CD8-positive, alpha-beta memory T cell (primary cell): ENCODE results near the gene ACSF2. TPM values are rescaled to one million over a fixed set of nuclear protein-coding genes. Genes with fewer than 3 reads are reported as not detected.

ENCODE experiments used
- CTCF ChIA-PET: fragments of 350-600 bp; sonication (Branson Sonifier 250); formaldehyde crosslinking; loops from one replicate; lab custom pipeline; 2021; ENCODE audit warnings: antibody characterized with exemption; lab: Charles Lee
- POLR2A ChIA-PET: fragments of 350-600 bp; sonication (Branson Sonifier 250); formaldehyde crosslinking; loops from one replicate; lab custom pipeline; 2021; ENCODE audit warnings: antibody characterized with exemption; lab: Charles Lee
- DNase-seq, 5 donors: peaks; one replicate each; pipeline versions ENCODE4 v3.0.0 to v3.0.0-alpha.2; 2020 to 2022; ENCODE audit warnings: mixed read lengths in 1 of 5
- H3K27ac ChIP-seq: one replicate; pipeline ENCODE4 v1.7.0; 2013; ENCODE audit warnings: low read depth, mild to moderate bottlenecking, low read length, moderate library complexity
- H3K27me3 ChIP-seq: 2 replicates; pipeline ENCODE4 v1.7.0; 2013; ENCODE audit warnings: low read length, mild to moderate bottlenecking; ENCODE audit not compliant: insufficient read depth, poor library complexity, severe bottlenecking
- H3K36me3 ChIP-seq: 2 replicates; pipeline ENCODE4 v1.7.0; 2013; ENCODE audit warnings: mild to moderate bottlenecking, low read length, moderate library complexity; ENCODE audit not compliant: insufficient read depth
- H3K4me1 ChIP-seq: 2 replicates; pipeline ENCODE4 v1.7.0; 2013; ENCODE audit warnings: mild to moderate bottlenecking, low read length, moderate library complexity; ENCODE audit not compliant: insufficient read depth
- H3K4me3 ChIP-seq: 2 replicates; pipeline ENCODE4 v1.7.0; 2013; ENCODE audit warnings: mild to moderate bottlenecking, low read length
- H3K9me3 ChIP-seq: 2 replicates; pipeline ENCODE4 v1.7.0; 2013; ENCODE audit warnings: mild to moderate bottlenecking, low read length
- H3K27ac Mint-ChIP-seq, 8 donors: one replicate each; pipeline ENCODE4 v1.8.0; 2020 to 2021; ENCODE audit warnings: mixed read lengths in 8 of 8, mild to moderate bottlenecking in 6 of 8, inconsistent platforms in 3 of 8, moderate library complexity in 3 of 8
- H3K27me3 Mint-ChIP-seq, 2 donors: one replicate each; pipeline ENCODE4 v1.8.0; 2020 to 2021; ENCODE audit warnings: mixed read lengths in 2 of 2, mild to moderate bottlenecking in 1 of 2, moderate library complexity in 1 of 2
- H3K36me3 Mint-ChIP-seq, 3 donors: one replicate each; pipeline ENCODE4 v1.8.0; 2020 to 2021; ENCODE audit warnings: mixed read lengths in 3 of 3, inconsistent platforms in 1 of 3, mild to moderate bottlenecking in 1 of 3
- H3K4me1 Mint-ChIP-seq, 3 donors: one replicate each; pipeline ENCODE4 v1.8.0; 2020 to 2021; ENCODE audit warnings: mixed read lengths in 3 of 3, inconsistent platforms in 1 of 3, mild to moderate bottlenecking in 1 of 3
- H3K4me3 Mint-ChIP-seq, 7 donors: one replicate each; pipeline ENCODE4 v1.8.0; 2020 to 2021; ENCODE audit warnings: mixed read lengths in 7 of 7, mild to moderate bottlenecking in 6 of 7, moderate library complexity in 4 of 7, inconsistent platforms in 2 of 7
- H3K9me3 Mint-ChIP-seq, 5 donors: one replicate each; pipeline ENCODE4 v1.8.0; 2020 to 2022; ENCODE audit warnings: mixed read lengths in 5 of 5, mild to moderate bottlenecking in 3 of 5, moderate library complexity in 2 of 5, inconsistent platforms in 1 of 5
- polyA plus RNA-seq: library from polyadenylated mRNA; unstranded; fragments of 300-500 nt; fragmentation: Illumina TruSeq; gene quantifications from one replicate; pipeline ENCODE4 v1.2.3, GENCODE V29; 2021
- total RNA-seq, 2 experiments: library from RNA; stranded (reverse); gene quantifications; one replicate each; pipeline ENCODE4 v1.2.3, GENCODE V29; 2021

Gene ACSF2
- total and polyA plus RNA-seq, 3 experiments from 2014 or later: 3.1 to 14.8 (median 12.4) TPM

DNA sequence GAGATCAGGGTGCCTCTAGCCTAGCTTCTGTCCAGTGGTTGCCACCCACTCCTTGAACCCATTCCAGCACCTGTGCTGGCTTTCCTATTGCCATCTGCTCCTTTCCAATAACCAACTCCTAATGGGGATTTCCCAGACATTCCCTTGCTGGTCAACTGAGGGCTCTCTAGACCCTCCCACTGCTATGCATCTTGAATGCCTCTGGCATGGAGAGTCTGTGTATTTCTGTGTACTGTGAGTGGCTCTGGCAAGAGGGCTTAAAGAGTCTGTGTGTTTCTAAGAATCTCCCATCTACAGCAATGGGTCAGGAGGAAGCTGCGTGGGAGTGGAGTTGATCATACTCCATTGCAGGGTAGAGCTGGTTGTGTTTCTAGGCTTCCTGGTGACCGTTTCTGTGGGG is 95.5 kb downstream of the ACSF2 start:
- DNase-seq: no peak
- Histone ChIP-seq H3K27ac (no peak overlapping the region), H3K4me1 (no peaks in the 10 kb centered on the region), H3K9me3 (no peaks in the 10 kb centered on the region), H3K4me3 (no peak overlapping the region), H3K36me3 (no peaks in the 10 kb centered on the region), H3K27me3 (no peaks in the 10 kb centered on the region)
- H3K36me3 Mint-ChIP-seq: no peaks in the 10 kb centered on the region
- ChIA-PET CTCF (no interaction called here), POLR2A (no interaction called here)
- H3K4me1 Mint-ChIP-seq: no peaks in the 10 kb centered on the region
- no peak overlapping the region for H3K4me3 Mint-ChIP-seq
- H3K27ac Mint-ChIP-seq: no peak overlapping the region
- no peaks in the 10 kb centered on the region for H3K9me3 Mint-ChIP-seq
- H3K27me3 Mint-ChIP-seq: peaks cover 0 to 4% of the 10 kb centered on the region in 2 donors

DNA sequence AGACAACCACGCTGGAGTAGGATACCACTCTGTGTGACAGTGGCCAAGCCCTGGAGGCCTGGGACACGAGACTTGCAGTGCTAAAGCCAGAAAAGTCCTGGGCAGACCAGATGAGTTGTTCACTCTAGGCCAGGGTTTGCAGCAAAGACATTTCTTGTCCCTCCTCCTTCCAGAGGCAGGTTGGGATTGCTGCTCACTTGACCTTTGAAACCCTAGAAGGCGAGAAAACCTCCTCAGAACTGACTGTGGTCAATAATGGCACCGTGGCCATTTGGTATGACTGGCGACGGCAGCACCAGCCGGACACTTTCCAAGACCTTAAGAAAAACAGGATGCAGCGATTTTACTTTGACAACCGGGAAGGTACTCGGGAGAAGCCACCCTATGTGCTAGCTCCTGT is 96.7 kb downstream of the ACSF2 start:
- ChIA-PET POLR2A (no interaction called here), CTCF (no interaction called here)
- Mint-ChIP-seq H3K27ac (no peak overlapping the region), H3K36me3 (no peaks in the 10 kb centered on the region), H3K9me3 (no peaks in the 10 kb centered on the region), H3K4me3 (no peak overlapping the region), H3K4me1 (no peaks in the 10 kb centered on the region), H3K27me3 (peaks cover 0 to 5% of the 10 kb centered on the region in 2 donors)
- Histone ChIP-seq H3K36me3 (no peaks in the 10 kb centered on the region), H3K9me3 (no peaks in the 10 kb centered on the region), H3K27me3 (no peaks in the 10 kb centered on the region), H3K4me1 (no peaks in the 10 kb centered on the region), H3K27ac (no peak overlapping the region), H3K4me3 (no peak overlapping the region)
- no peak for DNase-seq

DNA sequence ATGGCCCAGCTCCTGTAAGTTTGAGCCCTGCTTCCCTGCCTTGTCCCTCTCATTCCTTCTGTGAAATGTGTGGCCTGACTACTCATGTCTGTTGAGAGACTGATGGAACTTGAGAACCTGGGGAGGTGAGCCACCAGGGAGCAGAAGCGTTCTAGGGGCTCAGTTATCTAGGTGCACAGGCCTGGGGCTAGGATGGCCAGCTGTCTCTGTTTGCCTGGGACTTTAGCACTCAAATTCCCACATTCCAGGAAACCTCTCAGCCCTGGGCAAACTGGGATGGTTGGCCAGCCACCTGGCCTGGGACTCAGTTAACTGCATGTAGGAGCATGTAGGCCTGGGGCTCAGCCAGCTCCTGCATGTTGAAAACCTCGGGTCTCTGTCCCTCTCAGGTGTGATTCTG is 97.2 kb downstream of the ACSF2 start:
- no peaks in the 10 kb centered on the region for H3K4me1 ChIP-seq
- H3K9me3 ChIP-seq: no peaks in the 10 kb centered on the region
- no peaks in the 10 kb centered on the region for H3K36me3 ChIP-seq
- Mint-ChIP-seq H3K4me1 (no peaks in the 10 kb centered on the region), H3K4me3 (no peak overlapping the region), H3K36me3 (no peaks in the 10 kb centered on the region), H3K27ac (no peak overlapping the region), H3K27me3 (peaks cover 2 to 5% of the 10 kb centered on the region in 2 donors), H3K9me3 (no peaks in the 10 kb centered on the region)
- CTCF ChIA-PET: no interaction called here
- H3K27me3 ChIP-seq: no peaks in the 10 kb centered on the region
- no peak for DNase-seq
- H3K27ac ChIP-seq: no peak overlapping the region
- POLR2A ChIA-PET: no interaction called here
- no peak overlapping the region for H3K4me3 ChIP-seq

Other genes with a start within 250 kb of the ACSF2 start
- under 1 TPM; 0.39 to 0.42 TPM for gene COL1A1, start 224.6 kb upstream of the ACSF2 start, total RNA-seq
- not detected for gene COL1A1, start 224.6 kb upstream of the ACSF2 start, polyA plus RNA-seq
- not detected for gene TMEM92, start 151.8 kb upstream of the ACSF2 start, total RNA-seq
- not detected for gene TMEM92, start 151.8 kb upstream of the ACSF2 start, polyA plus RNA-seq
- gene XYLT2, start 80.1 kb upstream of the ACSF2 start, total RNA-seq: 10 to 100 TPM; 31.8 to 32.6 TPM
- 17.8 TPM for gene XYLT2, start 80.1 kb upstream of the ACSF2 start, polyA plus RNA-seq
- 10 to 100 TPM; 87.2 to 88.8 TPM for gene MRPL27, start 53.0 kb upstream of the ACSF2 start, total RNA-seq
- 49.2 TPM for gene MRPL27, start 53.0 kb upstream of the ACSF2 start, polyA plus RNA-seq
- gene EME1, start 53.0 kb upstream of the ACSF2 start, total RNA-seq: 10 to 100 TPM; 23.6 to 24.8 TPM
- gene EME1, start 53.0 kb upstream of the ACSF2 start, polyA plus RNA-seq: 0.43 TPM
- gene LRRC59, start 28.7 kb upstream of the ACSF2 start, total RNA-seq: 100 to 1,000 TPM; 122 to 127 TPM
- gene LRRC59, start 28.7 kb upstream of the ACSF2 start, polyA plus RNA-seq: 22.9 TPM
- gene CHAD, start 42.7 kb downstream of the ACSF2 start, total RNA-seq: not detected
- gene CHAD, start 42.7 kb downstream of the ACSF2 start, polyA plus RNA-seq: not detected
- 10 to 100 TPM; 45.7 to 46.8 TPM for gene RSAD1, start 52.6 kb downstream of the ACSF2 start, total RNA-seq
- 66.4 TPM for gene RSAD1, start 52.6 kb downstream of the ACSF2 start, polyA plus RNA-seq
- under 1 TPM; 0.83 to 0.86 TPM for gene MYCBPAP, start 82.2 kb downstream of the ACSF2 start, total RNA-seq
- not detected for gene MYCBPAP, start 82.2 kb downstream of the ACSF2 start, polyA plus RNA-seq
- not detected for gene EPN3, start 106.5 kb downstream of the ACSF2 start, total RNA-seq
- gene EPN3, start 106.5 kb downstream of the ACSF2 start, polyA plus RNA-seq: not detected
- gene SPATA20, start 121.0 kb downstream of the ACSF2 start, total RNA-seq: 10 to 100 TPM; 34.7 to 42.9 TPM
- gene SPATA20, start 121.0 kb downstream of the ACSF2 start, polyA plus RNA-seq: 11.0 TPM
- under 1 TPM in 1 of 2 experiments, not detected in 1; 0.07 TPM for gene CACNA1G, start 134.5 kb downstream of the ACSF2 start, total RNA-seq
- not detected for gene CACNA1G, start 134.5 kb downstream of the ACSF2 start, polyA plus RNA-seq
- gene ABCC3, start 208.7 kb downstream of the ACSF2 start, total RNA-seq: under 1 TPM; 0.37 to 0.69 TPM
- gene ABCC3, start 208.7 kb downstream of the ACSF2 start, polyA plus RNA-seq: not detected